Measurements from ENCODE around the gene RAD9B.

GRCh38 chr12:110475426-110475825, 26.7 kb upstream of the RAD9B start:
- TF ChIP-seq, protein P1, sequence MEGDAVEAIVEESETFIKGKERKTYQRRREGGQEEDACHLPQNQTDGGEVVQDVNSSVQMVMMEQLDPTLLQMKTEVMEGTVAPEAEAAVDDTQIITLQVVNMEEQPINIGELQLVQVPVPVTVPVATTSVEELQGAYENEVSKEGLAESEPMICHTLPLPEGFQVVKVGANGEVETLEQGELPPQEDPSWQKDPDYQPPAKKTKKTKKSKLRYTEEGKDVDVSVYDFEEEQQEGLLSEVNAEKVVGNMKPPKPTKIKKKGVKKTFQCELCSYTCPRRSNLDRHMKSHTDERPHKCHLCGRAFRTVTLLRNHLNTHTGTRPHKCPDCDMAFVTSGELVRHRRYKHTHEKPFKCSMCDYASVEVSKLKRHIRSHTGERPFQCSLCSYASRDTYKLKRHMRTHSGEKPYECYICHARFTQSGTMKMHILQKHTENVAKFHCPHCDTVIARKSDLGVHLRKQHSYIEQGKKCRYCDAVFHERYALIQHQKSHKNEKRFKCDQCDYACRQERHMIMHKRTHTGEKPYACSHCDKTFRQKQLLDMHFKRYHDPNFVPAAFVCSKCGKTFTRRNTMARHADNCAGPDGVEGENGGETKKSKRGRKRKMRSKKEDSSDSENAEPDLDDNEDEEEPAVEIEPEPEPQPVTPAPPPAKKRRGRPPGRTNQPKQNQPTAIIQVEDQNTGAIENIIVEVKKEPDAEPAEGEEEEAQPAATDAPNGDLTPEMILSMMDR (conservative IDR thresholded peaks at IDR 0.05 in 1 of 2, IDR thresholded peaks at IDR 0.05 in 1 of 2; ENCODE audit: low read depth in 1 of 2, low read length in 2 of 2) = no peak
- no peak for TF ChIP-seq EZH2 (IDR thresholded peaks at IDR 0.05; ENCODE audit: low read length, missing control alignments)
